HEK293T (cell line): ENCODE measurements around the gene FAM89A.

Experiments
- FOXA1 ChIP-seq: fragments of 450-650 bp; IDR thresholded peaks from 2 replicates; pipeline ENCODE4 v1.6.1; 2016; ENCODE audit warnings: mild to moderate bottlenecking
- LEF1 ChIP-seq: fragments of 450-650 bp; IDR thresholded peaks from 2 replicates; pipeline ENCODE4 v1.6.1; 2017; ENCODE audit warnings: mild to moderate bottlenecking, borderline replicate concordance
- ZNF384 ChIP-seq: fragments of 450-650 bp; IDR thresholded peaks from 2 replicates; pipeline ENCODE4 v1.6.1; 2016

DNA sequence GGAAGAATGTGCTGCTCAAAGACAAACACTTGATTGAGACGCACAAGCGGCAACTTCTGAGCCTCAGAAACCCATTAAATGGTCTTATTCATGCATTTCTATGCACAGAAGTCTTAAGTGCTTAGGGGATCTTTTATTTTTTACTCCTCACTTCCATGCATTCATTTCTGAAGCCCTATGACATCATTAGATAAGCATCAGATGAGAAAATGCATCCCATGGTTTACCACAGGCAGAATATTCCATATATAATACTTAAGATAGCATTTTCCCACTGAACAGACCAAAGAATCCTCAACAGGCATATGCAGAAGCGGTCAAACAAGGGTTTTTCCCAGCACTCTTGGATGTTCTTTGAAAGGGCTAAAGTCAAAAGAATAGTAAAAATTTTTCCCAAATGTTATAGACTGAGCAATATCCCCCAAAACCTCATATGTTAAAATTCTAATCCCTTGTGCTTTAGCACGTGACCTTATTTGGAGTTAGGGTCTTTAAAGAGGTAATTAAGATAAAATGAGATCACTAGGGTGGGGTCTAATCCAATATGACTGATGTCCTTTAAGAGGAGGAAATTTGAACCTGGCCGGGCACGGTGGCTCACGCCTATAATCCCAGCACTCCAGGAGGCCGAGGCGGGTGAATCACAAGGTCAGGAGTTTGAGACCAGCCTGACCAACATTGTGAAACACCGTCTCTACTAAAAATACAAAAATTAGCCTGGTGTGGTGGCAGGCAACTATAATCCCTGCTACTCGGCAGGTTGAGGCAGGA lies 22.6 kb upstream of the FAM89A start:
- TF ChIP-seq LEF1: no peak
- TF ChIP-seq ZNF384: no peak
- TF ChIP-seq FOXA1: no peak
